Stimulated activated CD4-positive, alpha-beta T cell treated with anti-CD3 and anti-CD28 coated beads, Interleukin-4, amount 100 ng/mL, for 1 hour (primary cell): ENCODE results near the gene COLEC12.

ENCODE experiments used
- DNase-seq: peaks from one replicate; pipeline ENCODE4 v3.0.0-alpha.2; 2020

COLEC12 gene

DNA sequence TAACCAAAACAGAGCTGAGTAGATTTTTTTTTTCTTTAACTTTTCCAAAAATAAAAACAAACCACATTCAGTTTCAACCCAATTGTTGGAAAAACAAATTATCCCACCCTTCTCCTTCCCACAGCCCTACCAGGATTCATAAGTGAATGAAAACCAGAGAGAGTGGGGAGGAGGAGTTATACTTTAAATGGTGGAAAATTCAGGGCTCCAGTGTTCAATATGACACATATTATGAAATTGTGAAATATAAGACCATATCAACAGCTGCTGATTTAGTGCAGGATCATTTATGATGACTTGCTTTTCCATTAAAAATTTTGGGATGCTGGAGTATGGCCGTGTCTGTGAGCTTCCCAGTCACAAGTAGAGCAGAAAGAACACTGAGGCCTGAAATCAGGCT lies 26.7 kb downstream of the COLEC12 start:
- no peak for DNase-seq

DNA sequence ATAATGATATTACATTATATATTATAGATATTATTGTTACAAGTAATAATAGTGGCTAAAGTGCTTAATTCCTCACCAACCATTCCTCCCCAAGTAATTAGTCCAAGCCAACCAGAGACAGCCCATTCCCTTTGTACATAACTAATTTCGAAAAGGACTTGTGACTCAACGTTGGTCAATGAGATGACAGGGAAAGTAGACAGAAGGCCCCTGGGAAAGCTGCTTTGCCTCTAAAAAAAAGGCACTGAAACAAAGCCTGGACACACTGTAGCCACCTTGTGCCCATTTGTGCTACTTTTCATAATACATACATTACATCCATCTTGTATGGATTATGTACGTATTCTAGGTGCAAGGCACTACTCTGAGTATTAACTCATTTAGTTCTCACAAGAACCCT lies 28.8 kb downstream of the COLEC12 start:
- no peak for DNase-seq

DNA sequence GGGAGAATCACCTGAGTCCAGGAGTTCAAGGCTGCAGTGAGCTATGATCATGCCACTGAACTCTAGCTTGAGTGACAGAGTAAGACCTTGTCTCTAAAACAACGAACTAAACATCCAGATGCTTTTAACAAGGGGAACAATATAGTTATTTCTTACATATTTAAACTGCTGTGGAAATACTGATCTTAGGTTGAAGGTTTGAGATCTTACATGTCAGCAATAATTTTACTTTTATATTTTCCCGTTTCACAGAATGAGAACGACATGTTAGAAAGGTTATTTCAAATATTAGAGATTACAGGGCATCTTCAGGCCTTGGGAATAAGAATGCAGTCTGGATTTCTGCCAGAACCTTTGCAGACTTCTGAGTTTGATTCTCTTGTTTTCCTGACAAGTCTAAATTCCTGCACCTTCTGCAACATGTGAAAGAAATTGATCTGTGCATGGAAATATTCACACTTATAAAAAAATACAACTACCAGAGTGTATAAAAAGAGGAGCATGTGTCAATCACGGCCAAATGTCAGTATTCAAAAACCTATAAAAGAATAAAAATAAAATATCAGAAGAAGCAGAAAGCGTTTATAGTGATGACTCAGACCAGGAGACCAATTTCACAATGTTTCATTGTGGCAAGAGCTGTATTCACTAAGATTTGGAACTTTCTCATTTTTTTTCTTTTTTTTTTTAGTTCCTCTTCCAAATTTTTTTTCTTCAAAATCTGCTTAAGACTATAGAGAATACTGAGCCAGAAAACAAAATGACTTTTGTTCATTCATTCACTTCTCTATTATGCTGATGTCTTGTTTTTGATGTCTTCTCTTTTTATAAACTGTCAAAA lies 29.6 kb downstream of the COLEC12 start:
- DNase-seq = no peak

DNA sequence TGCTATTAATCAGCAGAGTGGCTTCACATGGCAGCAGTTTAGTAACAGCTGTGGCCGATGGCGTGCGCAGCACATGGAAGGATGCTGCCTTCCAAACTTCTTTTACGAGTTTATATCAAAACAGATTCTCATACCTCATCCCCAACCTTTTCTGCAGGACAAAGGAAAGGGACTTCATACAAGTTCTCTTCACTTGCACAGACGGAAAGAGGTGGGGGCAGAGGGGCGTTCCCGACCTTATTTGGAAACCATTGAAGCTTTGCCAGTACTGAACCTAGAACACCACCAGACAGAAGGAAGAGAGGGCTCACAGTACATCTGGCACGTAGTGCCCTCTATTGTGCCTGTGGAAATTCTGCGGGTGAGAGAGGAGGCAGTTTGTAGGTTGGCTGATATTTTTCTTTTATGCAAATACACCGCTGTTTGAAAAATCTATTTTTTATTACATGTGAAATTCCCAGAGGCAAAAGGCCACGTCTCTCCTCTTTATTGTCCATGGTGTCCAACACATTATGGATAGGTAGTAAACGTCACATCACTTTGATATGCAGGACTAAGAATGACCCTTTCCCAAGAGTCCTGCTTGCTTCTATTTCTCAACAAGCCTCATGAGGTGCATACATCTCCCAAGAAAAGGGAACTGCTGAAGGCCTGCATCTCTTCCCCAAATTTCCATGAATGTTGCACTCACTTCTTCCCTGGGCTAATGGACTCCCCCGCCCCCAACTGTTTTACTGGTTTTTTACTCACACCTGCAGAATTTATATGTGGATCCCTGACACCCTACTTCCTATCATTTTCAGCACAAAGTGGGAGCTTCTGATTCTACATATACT lies 31.3 kb downstream of the COLEC12 start:
- no peak for DNase-seq

DNA sequence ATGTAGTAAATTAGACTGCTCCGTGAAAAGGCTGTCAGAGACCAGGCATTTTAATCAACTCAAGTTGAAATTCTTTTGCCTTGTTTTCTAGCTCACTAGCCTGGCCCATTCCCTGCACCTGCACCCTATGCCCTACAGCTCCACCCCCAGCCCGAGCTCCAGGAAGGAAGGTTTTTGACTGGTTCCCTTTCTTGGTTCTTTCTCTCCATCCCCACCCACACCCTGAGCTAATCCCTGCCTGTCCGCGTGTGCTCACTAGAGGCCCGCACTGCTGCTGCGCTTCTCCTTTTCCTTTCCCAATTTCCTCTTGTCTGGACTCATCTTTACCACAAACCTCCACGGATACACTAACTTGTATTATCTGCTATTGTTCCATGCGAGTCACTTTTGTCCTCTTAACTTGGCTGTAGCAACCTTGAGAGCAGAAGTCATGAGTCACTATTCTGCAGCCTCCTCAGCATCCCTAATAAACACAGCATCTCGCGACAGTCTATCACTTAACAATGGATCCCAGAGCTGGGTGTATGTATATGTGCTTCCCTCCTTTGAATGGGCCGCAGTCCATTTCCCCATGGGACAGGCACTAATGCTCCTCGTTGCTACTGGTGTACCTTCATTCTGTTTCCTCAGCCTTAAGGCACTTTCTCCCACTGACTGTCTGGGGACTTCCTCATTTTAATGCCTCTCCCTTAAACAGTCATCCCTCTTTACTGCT lies 36.5 kb downstream of the COLEC12 start:
- no peak for DNase-seq

DNA sequence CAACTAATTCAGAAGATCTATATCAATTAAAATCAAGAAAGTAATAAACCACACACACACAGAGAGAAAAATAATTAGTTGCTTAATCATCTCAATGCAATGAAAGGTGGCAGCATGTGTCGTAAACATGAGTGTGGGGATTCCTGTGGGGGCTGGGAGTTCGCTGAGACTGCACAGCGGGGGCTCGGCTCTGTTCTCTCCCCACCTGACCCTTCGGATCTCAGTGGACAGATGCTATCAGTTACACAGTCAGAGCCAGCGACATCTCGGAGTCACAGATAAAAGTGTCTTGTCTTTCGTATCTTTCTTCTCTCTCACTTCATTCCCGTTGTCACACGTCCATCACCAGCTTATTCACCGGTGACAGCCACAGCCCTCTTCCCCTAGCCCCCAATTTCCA lies 37.1 kb downstream of the COLEC12 start:
- no peak for DNase-seq

DNA sequence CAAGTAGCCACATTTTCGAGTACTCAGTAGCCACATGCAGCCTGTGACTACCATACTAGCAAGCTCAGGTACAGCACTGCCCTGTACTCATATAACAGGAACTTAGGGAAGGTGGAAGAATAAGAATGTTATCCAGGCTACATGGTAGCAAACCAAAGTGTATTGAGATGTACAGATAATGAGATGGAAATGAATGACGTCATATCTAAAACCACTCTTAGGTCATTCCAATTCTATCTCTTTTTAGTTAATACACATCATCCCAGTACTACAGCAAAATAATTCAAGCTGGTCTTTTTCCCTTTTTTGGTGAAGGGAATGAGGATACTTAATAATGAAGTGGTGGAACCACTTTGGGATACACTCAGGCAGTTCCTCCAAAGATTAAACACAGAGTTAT lies 38.7 kb downstream of the COLEC12 start:
- no peak for DNase-seq

DNA sequence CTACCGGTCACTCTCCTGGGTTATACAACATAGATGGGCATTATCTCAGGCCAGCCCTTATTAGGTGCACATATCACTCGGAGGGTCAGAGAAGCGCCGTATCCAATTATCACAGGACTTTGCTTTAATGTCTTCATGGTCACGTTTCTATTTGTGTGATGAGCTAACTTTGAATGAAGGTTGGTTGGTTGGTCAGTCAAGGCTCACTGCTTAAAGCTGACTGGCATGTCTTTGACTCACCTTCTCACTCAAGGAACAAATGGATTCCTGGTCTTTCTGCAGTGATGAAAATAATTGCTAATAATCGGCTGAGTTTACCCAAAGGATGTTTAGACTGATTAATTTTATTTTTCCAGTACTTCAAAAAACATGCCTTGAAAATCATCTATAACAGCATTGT lies 39.7 kb downstream of the COLEC12 start:
- no peak for DNase-seq

DNA sequence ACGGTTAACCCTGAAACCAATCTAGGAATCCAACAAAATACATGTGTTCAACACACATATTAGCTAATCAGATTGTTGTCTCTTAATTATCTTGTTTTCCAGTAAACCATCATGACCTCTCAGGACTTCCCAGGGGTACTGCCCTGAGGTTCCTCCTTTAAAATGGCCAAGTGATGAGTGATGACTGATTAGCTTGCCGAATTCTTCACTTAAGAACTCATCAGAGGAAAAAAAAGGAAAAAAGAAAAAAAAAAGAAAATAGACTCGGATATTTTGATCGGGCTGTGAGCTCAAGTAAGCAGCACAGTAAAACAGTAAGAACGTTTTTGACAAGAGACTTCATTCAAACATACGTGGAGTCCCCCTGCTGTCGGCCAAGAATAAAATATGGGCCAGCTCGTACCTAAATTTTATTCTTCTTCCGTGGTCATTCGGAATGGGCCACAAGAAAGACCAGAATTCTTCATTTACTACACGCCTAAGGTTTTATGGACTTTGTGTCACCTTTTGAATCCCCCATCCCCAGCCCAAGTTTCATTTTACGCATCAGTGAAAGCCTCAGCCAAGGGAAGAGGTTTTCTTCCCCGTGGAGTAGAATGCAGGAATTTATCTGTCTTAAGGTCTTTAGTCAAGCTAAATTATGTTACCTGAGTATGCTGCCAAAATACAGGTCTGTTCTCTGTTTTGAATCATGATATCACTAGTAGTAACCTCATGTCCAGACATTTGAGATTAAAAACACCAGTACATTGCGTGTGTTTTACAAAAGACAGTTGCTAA lies 40.5 kb downstream of the COLEC12 start:
- no peak for DNase-seq

DNA sequence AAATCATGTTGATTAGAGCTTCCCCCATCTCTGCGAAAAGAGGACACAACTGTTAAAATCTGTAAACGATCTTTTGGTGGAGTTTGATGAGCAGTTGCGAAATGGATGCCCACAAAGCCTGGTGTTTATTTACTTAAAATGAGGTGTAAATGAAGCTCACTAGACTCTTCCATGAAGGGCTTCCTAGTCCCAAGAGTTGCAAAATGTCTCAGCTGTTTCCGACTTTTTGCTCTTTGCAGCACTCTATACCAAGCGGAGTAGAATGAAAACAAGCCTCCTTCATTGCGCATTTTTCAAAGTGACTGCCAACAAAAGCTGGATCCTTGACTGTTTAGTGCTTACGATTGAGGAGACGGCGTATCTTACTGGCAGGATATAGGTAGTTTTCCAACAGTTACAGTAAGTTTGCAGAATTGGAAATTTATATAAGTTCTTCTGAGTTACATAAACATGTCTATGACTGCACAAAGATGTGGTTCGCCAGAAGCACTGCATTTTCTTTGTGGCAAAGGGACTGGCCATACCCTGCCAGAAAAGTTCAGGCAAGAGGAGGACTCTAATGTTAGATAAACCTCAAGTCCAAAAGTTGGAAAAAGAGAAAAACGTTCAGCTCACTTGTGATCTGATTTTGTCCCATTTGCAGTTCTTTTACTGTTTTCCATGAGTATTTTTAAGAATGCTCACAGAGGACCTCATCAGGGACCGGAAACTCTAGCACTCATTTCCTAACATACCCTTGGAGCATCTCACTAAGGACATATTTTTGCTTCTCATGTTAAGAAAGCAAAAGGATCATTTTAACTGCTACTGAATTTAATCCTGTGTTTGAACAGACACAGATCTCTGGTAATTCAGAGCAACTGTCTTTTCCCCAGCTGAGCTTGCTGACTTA lies 42.7 kb downstream of the COLEC12 start:
- no peak for DNase-seq

DNA sequence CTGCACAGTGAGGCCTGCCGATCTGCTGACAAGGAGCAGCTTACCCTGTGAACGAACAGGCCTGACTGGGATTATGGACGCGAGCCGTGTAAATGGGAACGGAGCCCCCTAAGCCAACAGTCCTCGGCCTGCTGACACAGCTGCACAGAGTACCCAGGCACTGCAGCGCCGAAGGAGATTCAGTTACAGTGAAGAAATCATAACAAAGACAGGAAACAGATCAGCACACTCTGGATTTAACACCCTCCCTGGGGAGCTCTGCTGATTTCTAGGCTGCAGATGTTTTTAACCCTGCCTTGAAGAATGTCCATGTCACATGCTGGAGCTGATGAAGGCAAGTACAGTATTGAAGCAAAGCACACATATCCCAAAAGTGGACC lies 43.4 kb downstream of the COLEC12 start:
- no peak for DNase-seq

DNA sequence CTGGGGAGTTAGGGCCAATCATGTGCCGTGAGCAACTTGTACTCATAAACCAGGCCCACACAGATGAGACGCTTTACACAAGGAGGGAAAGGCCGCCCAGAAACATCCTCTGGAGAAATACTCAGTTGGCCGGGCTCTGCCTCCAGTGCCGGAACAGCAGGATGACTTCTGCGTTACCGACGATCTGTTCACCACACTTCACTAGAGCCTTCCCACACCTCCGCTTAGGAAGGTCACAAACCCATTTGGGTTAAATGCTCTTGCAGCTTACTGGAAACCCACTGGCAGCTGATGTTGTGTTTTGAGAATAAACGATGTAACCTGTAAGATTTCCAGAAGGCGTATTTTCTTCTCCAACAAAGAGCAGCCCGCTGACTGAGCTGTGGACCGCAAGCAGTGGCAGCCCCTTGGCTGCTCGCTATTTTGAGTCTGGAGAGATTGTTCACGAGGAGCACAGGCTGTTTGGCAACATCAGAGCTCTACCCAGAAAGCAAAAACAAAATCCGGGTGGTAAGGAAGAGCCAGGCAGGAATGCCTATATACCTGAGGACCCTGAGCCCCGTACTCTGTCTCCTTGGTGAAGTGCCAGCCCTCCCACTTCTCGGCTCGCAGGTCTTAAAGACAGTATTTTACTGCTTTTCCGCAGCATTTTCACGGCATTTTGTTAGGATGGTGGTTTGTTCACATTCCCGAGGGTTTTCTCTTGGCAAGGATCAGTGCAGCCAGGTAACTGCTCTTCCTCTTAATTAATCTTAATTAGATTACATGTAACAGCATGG lies 44.0 kb downstream of the COLEC12 start:
- DNase-seq = no peak

DNA sequence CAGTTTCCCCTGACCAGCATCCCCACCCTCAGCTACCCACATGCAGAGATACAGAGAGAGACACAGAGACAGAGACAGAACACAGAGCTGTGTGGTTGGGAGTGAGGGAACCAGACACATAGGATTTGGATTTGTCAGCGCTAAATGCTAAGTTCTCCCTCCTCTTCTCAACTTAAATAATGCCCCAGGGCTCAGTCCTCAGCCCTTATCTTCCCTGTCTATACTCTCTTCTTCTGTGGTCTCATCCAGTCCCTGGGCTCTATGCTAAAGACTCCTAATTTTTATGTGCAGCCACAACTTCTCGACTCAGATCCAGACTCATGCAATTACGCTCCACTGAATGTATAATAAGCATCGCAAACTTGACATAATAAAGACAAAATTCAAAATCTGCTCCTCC lies 47.1 kb downstream of the COLEC12 start:
- DNase-seq = no peak

DNA sequence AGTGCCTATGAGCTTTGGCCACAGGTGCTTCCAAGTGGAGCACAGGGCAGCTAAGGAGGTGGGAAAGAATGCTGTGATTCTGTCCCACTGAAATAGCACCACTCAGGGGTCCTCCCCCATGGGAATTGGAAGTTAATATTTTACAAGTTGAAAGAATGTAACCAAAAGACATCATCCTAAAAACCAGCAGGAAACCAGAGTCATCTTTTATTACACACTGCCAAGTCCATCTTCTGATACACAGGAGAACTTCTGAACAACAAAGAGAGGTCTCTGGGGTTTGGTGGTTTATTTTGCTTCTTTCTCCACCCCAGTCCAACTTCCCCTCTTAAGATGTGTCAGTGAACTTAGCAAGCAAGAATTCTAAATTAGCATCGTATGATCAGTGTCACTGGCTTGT lies 47.7 kb downstream of the COLEC12 start:
- DNase-seq = no peak

DNA sequence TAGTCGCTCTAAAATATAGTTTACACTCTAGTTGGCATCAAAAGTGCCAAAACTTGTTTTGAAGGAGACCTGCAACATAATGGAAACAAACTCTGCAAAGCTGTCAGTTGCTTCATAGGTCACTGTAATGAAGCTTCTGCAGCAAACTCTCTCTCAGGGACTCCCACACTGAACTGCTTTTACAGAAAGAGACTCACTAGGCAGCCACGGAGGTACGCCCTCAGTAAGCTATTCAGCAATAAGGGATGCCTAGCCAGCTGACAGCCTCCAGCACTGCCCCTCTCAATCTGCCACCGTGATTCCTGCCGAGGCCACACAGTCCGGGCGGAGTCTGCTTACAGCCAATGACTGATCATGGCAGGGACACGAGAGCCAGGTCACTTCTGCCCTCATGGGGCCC lies 51.1 kb downstream of the COLEC12 start:
- no peak for DNase-seq

DNA sequence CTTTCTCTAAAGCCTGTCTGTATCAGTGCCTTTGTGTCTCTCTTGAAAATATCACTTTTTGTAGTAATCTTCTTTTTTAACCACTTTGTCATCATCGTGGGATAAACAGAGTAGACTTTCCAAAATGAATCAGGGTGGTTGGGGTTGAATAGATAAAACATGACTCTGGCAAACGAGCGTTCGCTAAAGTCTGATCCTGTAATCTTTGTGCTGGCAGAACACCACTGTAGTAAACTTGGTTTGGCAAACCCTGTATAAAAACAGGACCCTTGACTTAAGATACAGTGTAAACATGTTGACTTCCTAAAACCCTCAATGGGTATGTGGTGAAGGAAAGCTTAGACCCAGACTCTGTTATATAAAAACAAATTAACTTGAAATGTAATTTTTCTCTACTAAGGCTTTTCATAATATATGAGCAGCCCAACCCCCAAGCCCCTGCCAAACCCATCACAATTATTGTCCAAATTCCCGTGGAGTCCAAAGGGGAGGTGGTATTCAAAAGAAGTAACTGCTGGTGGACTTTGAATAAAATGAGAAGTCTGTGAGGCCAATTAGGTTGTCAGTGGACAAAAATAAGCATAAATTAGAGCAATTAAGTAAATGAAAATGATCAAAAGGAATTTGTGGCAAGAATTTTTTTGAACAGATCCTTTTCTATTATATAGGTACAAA lies 52.2 kb downstream of the COLEC12 start:
- DNase-seq = no peak

DNA sequence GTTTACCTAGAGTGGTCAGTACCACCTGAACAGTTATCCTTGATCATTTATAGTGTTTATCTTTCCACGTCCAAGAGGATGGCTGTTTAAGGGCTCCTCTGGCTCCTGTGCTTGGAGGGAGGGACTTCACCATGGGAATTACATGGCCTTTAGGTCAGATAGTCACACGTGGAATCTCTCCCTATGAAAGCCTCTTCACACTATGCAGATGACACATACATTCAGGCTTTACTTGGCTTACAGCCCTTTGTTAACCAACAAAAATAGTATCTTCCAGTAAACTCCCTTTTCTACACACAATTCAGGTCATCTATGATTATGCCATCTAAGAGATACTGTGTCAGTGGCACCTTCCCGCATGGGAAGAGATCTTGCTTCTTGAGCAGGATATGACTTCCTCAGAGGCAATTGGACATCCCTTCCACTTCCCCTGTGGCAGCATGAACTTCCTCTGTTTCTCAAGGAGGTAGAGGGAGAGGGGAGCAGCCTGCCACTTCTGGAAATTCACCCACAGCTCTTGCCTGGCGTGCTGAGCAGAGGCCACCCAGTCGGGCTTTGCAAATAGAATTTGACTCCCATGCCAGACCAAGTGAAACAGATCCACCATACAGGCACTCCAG lies 53.5 kb downstream of the COLEC12 start:
- DNase-seq = no peak

DNA sequence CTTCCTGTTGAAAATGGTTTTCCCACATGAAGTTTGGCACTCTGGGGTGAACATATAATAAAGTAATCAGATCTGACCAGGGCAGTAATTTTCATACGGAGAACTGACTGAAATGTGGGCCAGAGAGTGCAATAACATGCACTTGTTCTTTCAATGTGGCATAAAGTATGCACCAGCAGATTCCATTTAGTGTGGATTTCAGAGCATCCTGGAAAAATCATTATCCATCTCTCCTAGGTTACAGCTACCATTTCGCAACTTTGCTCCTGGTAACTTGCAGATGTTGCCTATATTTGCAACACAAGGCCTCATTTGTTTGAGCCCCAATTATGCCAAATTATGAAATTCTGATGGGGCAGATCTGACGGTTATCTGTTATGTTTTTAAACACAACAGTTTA lies 55.4 kb downstream of the COLEC12 start:
- no peak for DNase-seq

DNA sequence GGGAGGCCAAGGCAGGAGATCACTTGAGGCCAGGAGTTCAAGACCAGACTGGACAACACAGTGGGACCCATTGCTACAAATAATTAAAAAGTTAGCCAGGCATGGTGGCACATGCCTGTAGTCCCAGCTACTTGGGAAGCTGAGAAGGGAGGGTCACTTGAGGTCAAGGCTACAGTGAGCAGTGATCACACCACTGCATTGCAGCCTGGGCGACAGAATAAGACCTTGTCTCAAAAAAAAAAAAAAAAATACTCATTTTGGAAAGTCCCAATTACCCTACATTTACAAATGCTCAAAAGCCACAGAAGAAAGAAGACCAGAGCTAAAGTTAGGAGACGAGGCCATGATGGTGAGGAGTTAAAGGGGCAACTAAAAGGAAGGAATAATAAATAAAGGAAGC lies 61.9 kb downstream of the COLEC12 start:
- DNase-seq = no peak

DNA sequence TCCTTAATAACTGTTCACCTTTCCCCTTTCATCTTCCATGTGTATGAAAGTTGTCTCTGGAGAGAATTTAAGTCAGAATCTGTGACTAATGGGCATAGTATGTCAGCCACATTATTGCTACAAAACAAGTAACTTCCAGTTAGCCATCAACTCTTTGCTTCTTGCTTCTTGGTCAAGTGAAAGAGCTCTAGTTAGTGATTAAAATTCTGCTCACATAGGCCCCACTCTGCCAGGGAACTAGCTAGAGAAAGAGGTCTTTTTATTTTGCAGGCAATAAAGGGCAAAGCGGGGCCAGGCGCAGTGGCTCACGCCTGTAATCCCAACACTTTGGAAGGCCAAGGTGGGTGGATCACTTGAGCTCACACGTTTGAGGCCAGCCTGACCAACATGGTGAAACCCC lies 64.6 kb downstream of the COLEC12 start:
- no peak for DNase-seq
